Panc1 (cell line): ENCODE measurements around the gene MIA2. TPM values are rescaled to one million over a fixed set of nuclear protein-coding genes. Genes with fewer than 3 reads are reported as not detected.

ENCODE experiments used
- ATAC-seq: fragments of 200-7000 bp; cut with Tn5 transposase; 2 replicates; pipeline ENCODE4 v1.9.1; 2020; ENCODE audit warnings: mild to moderate bottlenecking, moderate library complexity
- BruUV-seq: library from RNA; stranded (reverse); fragments of 400-500 nt; replicated peaks from 2 replicates; lab custom pipeline; 2021; lab: Mats Ljungman, UMichigan
- CTCF ChIA-PET: fragments of 300-600 bp; sonication (Branson Sonifier 250); formaldehyde crosslinking; loops from one replicate; lab custom pipeline; 2022; ENCODE audit warnings: antibody characterized with exemption; lab: Charles Lee
- POLR2A ChIA-PET: fragments of 300-600 bp; sonication (Branson Sonifier 250); formaldehyde crosslinking; loops from one replicate; lab custom pipeline; 2022; ENCODE audit warnings: antibody characterized with exemption; lab: Charles Lee
- DNase-seq: peaks from one replicate; pipeline ENCODE4 v3.0.0-alpha.2; 2010; ENCODE audit warnings: low read depth, low spot score
- H3K27ac ChIP-seq: 2 replicates; pipeline ENCODE4 v1.5.1; 2011; ENCODE audit warnings: mild to moderate bottlenecking, low read length, inconsistent platforms
- H3K27me3 ChIP-seq: fragments of 200-500 bp; sonication (Bioruptor generic); 2 replicates; pipeline ENCODE4 v1.6.0; 2014; ENCODE audit warnings: low read length, inconsistent platforms; ENCODE audit not compliant: control insufficient read depth, insufficient read depth
- H3K36me3 ChIP-seq: fragments of 200-500 bp; sonication (Bioruptor generic); 2 replicates; pipeline ENCODE4 v1.5.1; 2014; ENCODE audit warnings: inconsistent platforms, mild to moderate bottlenecking, low read length, moderate library complexity; ENCODE audit not compliant: control insufficient read depth, insufficient read depth
- H3K4me1 ChIP-seq: 2 replicates; pipeline ENCODE4 v1.5.1; 2011; ENCODE audit warnings: inconsistent platforms, mild to moderate bottlenecking, low read length, moderate library complexity; ENCODE audit not compliant: control insufficient read depth, insufficient read depth
- H3K4me3 ChIP-seq, 2 experiments: 2 replicates each; pipeline ENCODE4 v1.5.1; 2011 to 2012; ENCODE audit warnings: low read depth in 2 of 2, low read length in 2 of 2, mild to moderate bottlenecking in 2 of 2, inconsistent platforms in 1 of 2, moderate library complexity in 1 of 2
- H3K9me3 ChIP-seq: fragments of 200-500 bp; sonication (Bioruptor generic); 2 replicates; pipeline ENCODE4 v1.5.1; 2014; ENCODE audit warnings: low read depth, mild to moderate bottlenecking, inconsistent platforms, low read length, moderate library complexity; ENCODE audit not compliant: control insufficient read depth, insufficient read depth
- CTCF ChIP-seq: fragments of 450-650 bp; IDR thresholded peaks from 2 replicates; pipeline ENCODE4 v1.5.1; 2017; ENCODE audit warnings: mild to moderate bottlenecking
- POLR2AphosphoS5 ChIP-seq: IDR thresholded peaks from 2 replicates; pipeline ENCODE4 v1.6.1; 2012; ENCODE audit warnings: mild to moderate bottlenecking, low read depth, low read length, moderate library complexity
- SIN3A ChIP-seq: IDR thresholded peaks from 2 replicates; pipeline ENCODE4 v1.6.1; 2012; ENCODE audit warnings: low read depth, mild to moderate bottlenecking, low read length, moderate library complexity, borderline replicate concordance; ENCODE audit not compliant: insufficient read depth
- TCF7L2 ChIP-seq: IDR thresholded peaks from 2 replicates; pipeline ENCODE4 v1.6.1; 2011; ENCODE audit warnings: mild to moderate bottlenecking, low read depth, low read length, inconsistent platforms
- in situ Hi-C: cut with HindIII; loops from 2 replicates; pipeline ENCODE4 v1.10.0; 2016; ENCODE audit warnings: low sequenced_read_pairs, low pct_unique_long_range_greater_than_20kb
- intact Hi-C: fragments of 100-400 bp; cut with micrococcal nuclease; formaldehyde crosslinking; loops from one replicate; pipeline ENCODE4 v1.10.0; 2022; ENCODE audit not compliant: unreplicated experiment
- total RNA-seq: library from RNA; stranded (reverse); gene quantifications from one replicate; pipeline ENCODE4 v1.2.1, GENCODE V29; 2021; ENCODE audit not compliant: unreplicated experiment

Gene MIA2
- total RNA-seq, 1 experiment from 2014 or later: 19.2 TPM

DNA sequence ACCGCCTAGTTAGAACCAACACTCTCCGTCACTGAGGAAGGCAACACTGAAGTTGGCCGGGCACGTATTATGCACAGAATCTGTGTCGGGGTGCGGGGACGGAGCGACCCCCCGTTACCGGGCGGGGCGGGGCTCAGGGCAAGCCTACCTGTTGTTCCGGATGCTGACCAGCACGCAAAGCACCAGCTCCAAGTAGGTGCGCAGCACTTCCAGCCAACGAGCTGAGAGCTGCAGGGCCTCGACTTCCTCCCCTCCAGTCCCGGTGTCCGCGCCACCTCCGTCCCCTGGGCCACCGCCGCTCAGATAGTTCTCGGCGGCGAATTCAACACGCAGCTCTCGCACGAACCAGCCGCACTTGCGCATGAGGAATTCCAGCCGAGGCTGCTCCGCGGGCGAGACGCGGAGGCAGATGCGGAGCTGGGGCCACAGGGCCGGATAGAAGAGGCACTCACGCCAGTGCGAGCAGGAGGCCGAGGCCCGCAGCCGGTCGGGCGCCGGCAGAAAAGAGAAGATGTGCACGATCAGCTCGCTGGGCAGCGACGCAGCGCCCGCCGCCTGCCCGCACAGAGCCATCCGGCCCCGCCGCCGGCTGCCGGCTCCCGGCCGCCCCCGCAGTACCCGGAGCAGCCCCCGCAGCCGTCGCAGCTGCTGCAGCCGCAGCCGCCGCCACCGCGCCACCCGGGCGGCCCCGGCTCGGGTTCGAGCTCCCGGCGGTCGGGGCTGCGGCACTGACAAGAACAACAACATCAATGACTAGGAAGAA, 197.9 kb downstream of the MIA2 start:
- H3K4me1 ChIP-seq: peaks cover 13% of the 10 kb centered on the region
- no peaks in the 10 kb centered on the region for H3K9me3 ChIP-seq
- no TSS peak for BruUV-seq
- intact Hi-C loops (loop anchor here (5.0 kb wide), 2 partner anchors 199 to 324 kb away; partner anchors contain the start of gene MIA2), in situ Hi-C loops (no loop called here)
- H3K4me3 ChIP-seq: peak overlapping the region; percentile 72 to 79
- no peaks in the 10 kb centered on the region; the same call in 1 of the 2 replicates for H3K36me3 ChIP-seq
- ChIA-PET POLR2A (interaction anchor here (0.6 to 1.0 kb wide), 2 partner anchors 210 to 1871 kb away, joined by 3 read pairs; no protein-coding TSS in a partner anchor), CTCF (no interaction called here)
- ATAC-seq: peak; percentile 22
- peak overlapping the region; percentile 92 for H3K27ac ChIP-seq
- TF ChIP-seq CTCF: no peak
- TF ChIP-seq TCF7L2: no peak
- peak; percentile 38; the same call in 1 of the 2 replicates for TF ChIP-seq SIN3A
- DNase-seq: no peak
- H3K27me3 ChIP-seq: no peaks in the 10 kb centered on the region

DNA sequence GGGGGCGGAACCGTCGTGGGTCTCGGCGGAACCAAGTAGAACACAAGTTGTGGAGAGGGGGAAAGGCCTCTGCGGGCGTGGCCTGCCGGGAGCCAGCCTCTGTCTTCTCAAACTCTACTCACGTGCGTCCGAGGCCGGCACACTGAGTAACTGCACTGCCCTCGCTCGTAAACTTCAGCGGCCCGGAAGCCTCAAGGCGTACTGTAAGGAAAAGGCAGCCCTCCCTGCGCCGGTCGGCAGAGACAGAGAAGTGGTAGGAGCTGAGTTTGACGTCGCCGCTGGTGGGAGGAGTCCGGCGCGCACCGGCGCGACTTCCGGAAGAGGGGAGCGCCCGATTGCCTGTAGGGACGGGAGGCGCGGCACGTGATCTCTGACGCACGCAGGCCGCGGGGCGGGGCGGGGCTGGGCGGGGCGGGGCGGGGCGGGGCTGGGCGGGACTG, 198.5 kb downstream of the MIA2 start, which contains the start of gene FBXO33:
Gene FBXO33 (minus strand): TSS at position 255 of the 440 bp plus-strand sequence. CDS start 271 bp downstream, outside the sequence.
- ATAC-seq (peak; percentile 96), DNase-seq (peak; percentile 74)
- Histone ChIP-seq H3K27ac (peak within 1 kb of the TSS; percentile 92), H3K36me3 (no peaks in the 10 kb centered on the region; the same call in 1 of the 2 replicates), H3K4me3 (peak within 1 kb of the TSS; percentile 72 to 88), H3K4me1 (peaks cover 12% of the 10 kb centered on the region), H3K27me3 (no peaks in the 10 kb centered on the region), H3K9me3 (no peaks in the 10 kb centered on the region)
- ChIA-PET CTCF (no interaction called here), POLR2A (interaction anchor here (0.6 to 1.0 kb wide), 2 partner anchors 210 to 1872 kb away, joined by 3 read pairs; no protein-coding TSS in a partner anchor)
- intact Hi-C loops (loop anchor here (5.0 kb wide), 2 partner anchors 200 to 325 kb away; partner anchors contain the start of gene MIA2), in situ Hi-C loops (no loop called here)
- no TSS peak for BruUV-seq
- TF ChIP-seq POLR2AphosphoS5: no peak
- no peak for TF ChIP-seq TCF7L2
- TF ChIP-seq CTCF: no peak
- no peak for TF ChIP-seq SIN3A
